HG02852 (cell line): ENCODE measurements around the gene EMILIN2.
A peak's percentile ranks its signal among the peaks of the same experiment; 100 is the strongest.

Source experiments
- ATAC-seq: cut with Tn5 transposase; IDR thresholded peaks from one replicate; pipeline ENCODE4 v1.9.1; 2021; ENCODE audit warnings: mild to moderate bottlenecking, moderate library complexity; ENCODE audit not compliant: unreplicated experiment

The EMILIN2 gene

DNA sequence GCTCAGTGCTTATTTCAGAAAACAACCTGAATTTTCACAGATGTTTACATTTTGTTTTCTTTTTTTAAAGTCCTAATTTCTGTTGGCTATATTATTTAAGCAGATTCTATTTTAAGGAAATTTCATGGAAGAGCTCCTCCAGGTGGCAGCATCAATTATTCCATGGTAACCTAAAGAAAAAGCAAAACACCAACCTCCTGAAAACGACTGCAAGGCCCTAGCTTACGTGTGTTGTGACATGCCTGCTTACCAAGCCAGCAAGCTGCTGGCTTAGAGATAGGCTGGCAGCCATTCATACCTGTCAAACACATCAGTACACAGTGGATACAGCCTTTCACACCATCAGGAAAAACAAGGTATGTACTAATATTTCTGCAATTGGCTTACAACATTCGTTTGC, 101.2 kb downstream of the EMILIN2 start:
- no peak for ATAC-seq

DNA sequence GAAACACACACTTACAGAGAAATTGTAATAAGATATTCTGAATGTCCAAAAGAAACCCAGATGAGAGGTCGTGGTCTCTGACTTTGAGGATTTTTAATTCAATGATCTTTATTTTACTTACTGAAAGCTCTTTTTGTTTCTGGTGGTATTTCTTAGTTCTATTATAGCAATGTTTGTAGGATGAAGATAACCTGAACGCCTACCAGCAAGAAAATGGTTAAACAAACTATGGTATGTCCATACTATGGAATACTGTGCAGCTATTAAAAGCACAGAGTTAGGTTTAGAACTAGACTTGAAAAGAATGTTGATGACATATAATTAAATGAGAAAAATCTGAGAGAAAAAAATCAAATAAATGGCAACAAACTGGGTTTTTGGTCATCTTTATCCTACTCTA, 105.8 kb downstream of the EMILIN2 start:
- ATAC-seq: no peak

DNA sequence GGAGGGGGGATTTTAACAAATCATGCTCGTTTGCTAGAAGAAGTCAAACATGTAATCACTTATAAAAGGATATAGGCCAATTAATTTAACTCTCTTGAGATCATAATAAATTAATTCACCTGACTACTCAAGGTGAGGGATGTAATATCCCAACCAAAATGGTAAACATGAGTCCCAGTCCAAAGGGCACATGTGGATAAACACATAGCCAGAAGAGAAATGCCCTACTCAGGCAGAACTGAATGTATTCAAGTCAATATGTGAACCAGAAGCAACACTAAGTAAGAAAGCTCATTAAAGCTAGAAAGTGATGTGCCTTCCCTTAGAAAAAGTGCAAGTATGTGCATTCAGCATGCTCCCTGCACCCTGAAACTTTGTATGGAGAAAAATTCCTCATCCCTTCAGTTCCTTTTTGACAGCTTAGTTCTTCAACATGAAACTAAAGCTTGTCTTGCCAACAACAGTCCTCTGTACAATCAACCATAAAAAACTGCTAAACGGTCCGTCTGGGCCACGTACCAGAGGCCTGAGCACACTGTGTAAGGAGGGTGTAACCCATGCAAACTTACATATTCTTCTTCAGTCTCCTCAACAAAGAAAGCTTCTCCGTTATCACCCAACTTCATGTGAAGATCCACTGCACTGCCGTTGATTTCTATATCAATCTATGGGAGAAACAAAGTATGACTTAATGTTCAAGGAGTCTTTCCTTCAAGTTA, 107.3 kb downstream of the EMILIN2 start:
- no peak for ATAC-seq

DNA sequence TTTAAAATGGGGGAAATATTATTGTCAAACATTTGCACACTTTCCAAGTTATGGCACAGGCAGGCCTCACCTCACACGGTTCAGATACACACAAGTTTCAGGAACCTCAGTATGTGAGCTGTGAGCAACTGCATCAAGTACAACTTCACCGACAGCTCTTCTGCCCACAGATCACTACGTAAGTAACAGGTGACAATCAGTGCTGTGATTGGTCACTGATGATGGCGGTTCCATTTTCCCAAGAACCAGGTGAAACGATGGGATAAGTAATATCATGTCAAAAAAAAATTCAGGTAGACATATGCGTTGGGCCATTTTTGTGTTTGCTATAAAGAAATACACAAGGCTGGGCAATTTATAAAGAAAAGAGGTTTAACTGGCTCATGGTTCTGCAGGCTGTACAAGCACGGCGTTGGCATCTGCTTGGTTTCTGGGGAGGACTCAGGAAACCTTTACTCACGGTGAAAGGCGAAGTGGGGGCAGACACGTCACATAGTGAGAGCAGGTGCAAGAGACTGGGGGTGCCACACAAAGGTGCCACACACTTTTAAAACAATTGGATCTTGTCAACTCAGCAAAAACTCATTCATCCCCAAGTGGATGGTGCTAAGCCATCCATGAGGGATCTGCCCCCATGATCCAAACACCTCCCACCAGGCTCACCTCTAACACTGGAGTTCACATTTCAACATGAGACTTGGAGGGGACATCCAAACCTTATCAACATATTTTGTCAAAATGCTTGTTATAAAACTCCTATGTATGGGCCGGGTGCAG, 108.3 kb downstream of the EMILIN2 start:
- ATAC-seq: no peak

DNA sequence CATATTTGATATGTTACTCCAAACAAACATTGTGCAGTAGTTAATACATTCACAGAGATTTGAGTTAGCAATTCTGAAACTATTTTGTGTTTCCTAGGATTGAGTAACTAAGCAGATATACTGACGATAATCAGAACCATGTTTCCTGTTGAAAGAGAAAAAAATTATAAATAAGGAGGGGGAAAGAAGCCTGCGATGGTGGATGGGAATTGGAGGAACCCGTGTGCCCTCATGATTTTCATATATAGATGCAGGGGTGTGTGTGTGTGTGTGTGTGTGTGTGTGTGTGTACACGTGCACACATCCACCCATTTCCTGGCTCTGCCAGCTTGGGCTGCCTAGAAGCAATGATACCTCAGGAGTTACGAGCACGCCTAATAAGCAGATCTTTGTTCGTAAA, 109.2 kb downstream of the EMILIN2 start:
- no peak for ATAC-seq

DNA sequence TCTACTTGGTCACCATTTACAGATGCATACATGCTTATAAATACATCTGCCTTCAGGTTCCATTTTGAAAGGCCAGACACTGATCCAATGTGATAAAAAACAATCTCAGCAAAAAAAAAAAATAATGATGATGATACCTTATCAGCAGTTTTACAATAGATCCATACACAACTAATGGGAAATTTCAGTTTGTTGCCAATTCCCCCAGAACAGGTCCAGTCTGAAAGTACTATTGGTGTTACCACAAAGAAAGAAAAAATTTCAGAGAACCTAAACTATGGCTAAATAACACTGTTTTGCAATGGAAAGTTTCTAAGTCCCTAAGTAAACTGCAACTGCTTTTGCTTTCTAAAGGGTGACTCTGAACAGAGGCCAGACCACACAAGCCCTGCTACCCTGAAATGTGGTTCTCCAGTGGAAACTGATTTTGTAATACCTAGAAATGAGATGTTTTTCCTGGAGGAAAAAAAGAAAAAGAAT, 112.1 kb downstream of the EMILIN2 start:
- ATAC-seq: peak; percentile 50

DNA sequence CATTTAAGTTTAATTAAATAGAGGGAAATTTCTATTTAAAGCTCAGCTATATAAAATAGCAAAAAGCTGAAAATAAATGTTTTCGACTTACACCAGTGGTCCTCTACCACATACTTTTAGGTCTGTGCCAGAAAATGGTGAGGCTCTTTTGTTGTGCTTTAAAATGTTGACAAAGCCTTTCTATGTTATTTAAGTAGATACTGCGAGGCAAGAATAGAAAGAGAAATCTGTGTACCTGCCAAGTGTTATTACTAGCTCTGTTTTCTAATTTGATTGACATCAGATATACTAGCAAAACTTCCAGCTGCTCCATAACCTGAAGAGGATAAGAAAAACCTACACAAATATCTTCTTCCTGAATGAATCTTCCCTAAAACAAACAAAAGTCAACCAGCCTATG, 112.5 kb downstream of the EMILIN2 start:
- ATAC-seq: no peak

GRCh38 chr18:2960983-2961696, 114.3 kb downstream of the EMILIN2 start:
- no peak for ATAC-seq

DNA sequence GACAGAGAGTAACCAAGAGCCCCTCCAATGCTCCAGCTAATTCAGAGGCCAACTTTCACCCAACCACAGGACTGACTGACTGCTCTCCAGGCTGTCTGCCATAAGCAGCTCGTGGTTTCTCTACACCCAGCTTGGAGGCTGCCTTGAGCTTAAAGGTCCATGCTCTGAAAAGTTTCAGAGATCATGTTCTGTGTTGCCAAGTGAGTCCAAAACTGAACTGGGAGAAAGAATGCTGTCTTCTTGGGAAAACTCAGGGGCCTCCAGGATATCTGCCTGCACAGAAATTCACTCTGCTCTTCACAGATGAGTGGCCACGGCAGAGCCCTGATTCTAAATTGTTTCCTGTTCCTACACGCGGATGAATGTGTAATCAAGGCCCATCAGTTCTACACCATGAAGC, 115.0 kb downstream of the EMILIN2 start:
- no peak for ATAC-seq

GRCh38 chr18:2963048-2963447, 116.2 kb downstream of the EMILIN2 start:
- no peak for ATAC-seq

GRCh38 chr18:2964361-2965010, 117.7 kb downstream of the EMILIN2 start:
- ATAC-seq: no peak
